Activated CD4-positive, CD25-positive, alpha-beta regulatory T cell treated with anti-CD3 and anti-CD28 coated beads, Interleukin-2, amount 50 U/mL, for 16 hours (primary cell): ENCODE measurements around the gene NUP62.
A peak's percentile ranks its signal among the peaks of the same experiment; 100 is the strongest.

Experiments used
- DNase-seq: peaks from one replicate; pipeline ENCODE4 v3.0.0-alpha.2; 2020; ENCODE audit warnings: low read depth, low spot score

Gene NUP62

GRCh38 chr19:49869484-49870308, 59.6 kb downstream of the NUP62 start:
- DNase-seq = peak; percentile 85

- DNase-seq = no peak
Observed at GRCh38 chr19:49869009-49869483, 60.3 kb downstream of the NUP62 start.

GRCh38 chr19:49866933-49867782, 62.1 kb downstream of the NUP62 start, which contains the start of gene PNKP:
Gene PNKP (minus strand): TSS chr19:49867576. CDS start chr19:49867204, 372 bp downstream.
- DNase-seq = peak; percentile 75

GRCh38 chr19:49864890-49865289, 64.4 kb downstream of the NUP62 start:
- DNase-seq = no peak

- DNase-seq = no peak
Observed at GRCh38 chr19:49863935-49864320, 65.4 kb downstream of the NUP62 start.

GRCh38 chr19:49863254-49863934, 65.9 kb downstream of the NUP62 start:
- no peak for DNase-seq

- DNase-seq = no peak
Observed at GRCh38 chr19:49862391-49863253, 66.7 kb downstream of the NUP62 start.

GRCh38 chr19:49861541-49862378, 67.5 kb downstream of the NUP62 start:
- no peak for DNase-seq

GRCh38 chr19:49861107-49861506, 68.2 kb downstream of the NUP62 start:
- DNase-seq = no peak

GRCh38 chr19:49860336-49861102, 68.8 kb downstream of the NUP62 start:
- DNase-seq = no peak

GRCh38 chr19:49859682-49860335, 69.5 kb downstream of the NUP62 start:
- no peak for DNase-seq

- DNase-seq = no peak
Observed at GRCh38 chr19:49858088-49858985, 71.0 kb downstream of the NUP62 start.

GRCh38 chr19:49857838-49858087, 71.5 kb downstream of the NUP62 start:
- DNase-seq = no peak

GRCh38 chr19:49857061-49857837, 72.1 kb downstream of the NUP62 start:
- DNase-seq = no peak
